GM18870 (cell line): ENCODE measurements around the gene CLBA1.

Experiments used
- ATAC-seq: cut with Tn5 transposase; IDR thresholded peaks from one replicate; pipeline ENCODE4 v1.9.1; 2021; ENCODE audit warnings: moderate library complexity; ENCODE audit not compliant: unreplicated experiment

Gene CLBA1

DNA sequence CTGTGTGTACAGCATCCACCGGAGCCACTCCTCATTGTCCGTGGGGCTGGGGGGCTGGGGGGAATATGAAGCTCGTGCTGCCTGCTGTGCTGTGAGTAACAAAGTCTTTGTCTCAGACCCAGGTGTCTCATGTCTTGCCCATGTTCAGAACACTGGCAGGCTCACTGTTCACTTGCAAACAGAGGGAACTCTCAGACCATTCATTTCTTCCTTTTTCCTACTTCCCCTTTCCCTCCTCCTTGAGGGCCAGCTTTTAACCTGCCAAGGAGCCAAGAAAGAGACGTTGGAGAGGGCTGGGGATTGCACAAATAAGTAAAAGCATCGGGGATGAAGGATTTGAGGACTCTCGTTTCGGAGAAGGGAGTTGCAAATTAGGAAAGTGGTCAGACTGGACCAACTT, 58.1 kb downstream of the CLBA1 start:
- no peak for ATAC-seq
